Endothelial cell of umbilical vein (primary cell): ENCODE results near the gene ZDHHC20. TPM values are rescaled to one million over a fixed set of nuclear protein-coding genes. Genes with fewer than 3 reads are reported as not detected.

ENCODE experiments used
- BruUV-seq: library from RNA; stranded (reverse); fragments of 400-500 nt; replicated peaks from 2 replicates; lab custom pipeline; 2021; lab: Mats Ljungman, UMichigan
- CTCF ChIA-PET: fragments of 300-600, 350-600 bp; sonication (Branson Sonifier 250); formaldehyde crosslinking; loops from one replicate; lab custom pipeline; 2021; ENCODE audit warnings: antibody characterized with exemption, inconsistent platforms; lab: Charles Lee
- POLR2A ChIA-PET: fragments of 300-600, 350-600 bp; sonication (Branson Sonifier 250); formaldehyde crosslinking; loops from one replicate; lab custom pipeline; 2021; ENCODE audit warnings: antibody characterized with exemption, inconsistent platforms; lab: Charles Lee
- DNase-seq: peaks from one replicate; pipeline ENCODE4 v3.0.0-alpha.2; 2011; ENCODE audit warnings: low read depth, low spot score
- FAIRE-seq: peaks from 2 replicates; lab custom pipeline; 2011; peaks lifted over from hg19 to GRCh38; lab: Jason Lieb, UNC
- H2AFZ ChIP-seq: 2 replicates; pipeline ENCODE4 v1.6.0; 2012; ENCODE audit warnings: low read depth, low read length, control low read depth, inconsistent platforms
- H3K27ac ChIP-seq: 2 replicates; pipeline ENCODE4 v1.5.1; 2011; ENCODE audit warnings: low read depth, mild to moderate bottlenecking, control low read depth, low read length, moderate library complexity; ENCODE audit not compliant: insufficient read depth
- H3K27me3 ChIP-seq, 2 experiments: 2 replicates each; pipeline versions ENCODE4 v1.6.0 to v1.6.1; 2011; ENCODE audit warnings: low read length in 2 of 2, mixed read lengths in 1 of 2; ENCODE audit not compliant: control insufficient read depth in 2 of 2, insufficient read depth in 2 of 2
- H3K36me3 ChIP-seq, 2 experiments: 2 replicates in 1 of 2; 3 replicates in 1 of 2; pipeline ENCODE4 v1.5.1; 2011; ENCODE audit warnings: low read length in 2 of 2, mild to moderate bottlenecking in 1 of 2, moderate library complexity in 1 of 2; ENCODE audit not compliant: control insufficient read depth in 2 of 2, insufficient read depth in 2 of 2; ENCODE audit errors: extremely low read depth in 1 of 2
- H3K4me1 ChIP-seq: 3 replicates; pipeline ENCODE4 v1.5.1; 2011; ENCODE audit warnings: mild to moderate bottlenecking, low read length; ENCODE audit not compliant: control insufficient read depth, insufficient read depth; ENCODE audit errors: extremely low read depth
- H3K4me2 ChIP-seq: 2 replicates; pipeline ENCODE4 v1.6.1; 2011; ENCODE audit warnings: low read length, control low read depth, mixed read lengths; ENCODE audit not compliant: insufficient read depth
- H3K4me3 ChIP-seq, 3 experiments: fragments of 200-600 bp in 1 of 3; sonication (generic), shearing (Covaris generic) in 1 of 3; replicated peaks in 1 of 3; 2 replicates each; pipeline ENCODE4 v1.5.1; 2011 to 2016; ENCODE audit warnings: control low read depth in 3 of 3, low read length in 3 of 3, mild to moderate bottlenecking in 2 of 3, inconsistent platforms in 1 of 3, low read depth in 1 of 3, moderate library complexity in 1 of 3; ENCODE audit not compliant: insufficient read depth in 1 of 3
- H3K79me2 ChIP-seq: 2 replicates; pipeline ENCODE4 v1.6.0; 2012; ENCODE audit warnings: low read length, inconsistent platforms; ENCODE audit not compliant: control insufficient read depth, insufficient read depth
- H3K9ac ChIP-seq: replicated peaks from 2 replicates; pipeline ENCODE3; 2011; ENCODE audit warnings: low read length, control low read depth; ENCODE audit not compliant: insufficient read depth; ENCODE audit errors: extremely low read depth
- H3K9me1 ChIP-seq: replicated peaks from 3 replicates; pipeline ENCODE4 v1.6.0; 2011; ENCODE audit warnings: mild to moderate bottlenecking, low read length; ENCODE audit not compliant: control insufficient read depth, insufficient read depth; ENCODE audit errors: extremely low read depth
- H3K9me3 ChIP-seq: replicated peaks from 2 replicates; pipeline ENCODE4 v1.5.1; 2012; ENCODE audit warnings: low read length, inconsistent platforms; ENCODE audit not compliant: control insufficient read depth, insufficient read depth
- H4K20me1 ChIP-seq: replicated peaks from 2 replicates; pipeline ENCODE3; 2011; ENCODE audit warnings: mild to moderate bottlenecking, low read length; ENCODE audit not compliant: control insufficient read depth, insufficient read depth; ENCODE audit errors: extremely low read depth
- CTCF ChIP-seq, 2 donors: IDR thresholded peaks; 1 replicate in 1 of 2; 2 replicates in 1 of 2; pipeline ENCODE4 v1.5.1; 2011; ENCODE audit warnings: low read length in 2 of 2, mild to moderate bottlenecking in 2 of 2, moderate library complexity in 2 of 2, control low read depth in 1 of 2, inconsistent platforms in 1 of 2, low read depth in 1 of 2; ENCODE audit not compliant: insufficient read depth in 1 of 2; ENCODE audit errors: extremely low read depth in 1 of 2
- EZH2 ChIP-seq: IDR thresholded peaks from 2 replicates; pipeline ENCODE4 v1.6.1; 2012; ENCODE audit warnings: borderline replicate concordance, low read depth, mild to moderate bottlenecking, moderate library complexity, low read length, inconsistent platforms; ENCODE audit not compliant: severe bottlenecking
- FOS ChIP-seq: IDR thresholded peaks from 2 replicates; pipeline ENCODE4 v1.6.1; 2011; ENCODE audit warnings: mild to moderate bottlenecking, low read length, moderate library complexity, borderline replicate concordance; ENCODE audit not compliant: insufficient read depth
- GATA2 ChIP-seq: IDR thresholded peaks from 2 replicates; pipeline ENCODE4 v1.7.0; 2011; ENCODE audit warnings: low read depth, mild to moderate bottlenecking, moderate library complexity, mixed read lengths, low read length; ENCODE audit not compliant: insufficient read length, insufficient read depth
- JUN ChIP-seq: IDR thresholded peaks from 2 replicates; pipeline ENCODE4 v1.6.1; 2011; ENCODE audit warnings: borderline replicate concordance, low read depth; ENCODE audit not compliant: insufficient read length, insufficient read depth
- MAX ChIP-seq: IDR thresholded peaks from 2 replicates; pipeline ENCODE4 v1.6.1; 2011; ENCODE audit not compliant: insufficient read depth, insufficient read length
- MYC ChIP-seq: IDR thresholded peaks from one replicate; pipeline ENCODE4 v1.6.1; 2011; ENCODE audit warnings: mild to moderate bottlenecking, low read depth, low read length
- POLR2A ChIP-seq: IDR thresholded peaks from 2 replicates; pipeline ENCODE4 v1.6.1; 2012; ENCODE audit warnings: low read depth, mild to moderate bottlenecking, control low read depth, low read length
- POLR2AphosphoS5 ChIP-seq: IDR thresholded peaks from 2 replicates; pipeline ENCODE4 v1.6.1; 2012; ENCODE audit warnings: low read depth, mild to moderate bottlenecking, control low read depth, low read length, moderate library complexity; ENCODE audit not compliant: insufficient read depth
- dilution Hi-C: fragments of 300-500 bp; cut with MboI; formaldehyde crosslinking; loops from one replicate; pipeline ENCODE4 v1.15.0; 2019; ENCODE audit warnings: low sequenced_read_pairs; ENCODE audit not compliant: extremely low pct_ligation_motif_present
- intact Hi-C: fragments of 100-400 bp; cut with micrococcal nuclease; formaldehyde crosslinking; loops from one replicate; pipeline ENCODE4 v1.10.0; 2022
- polyA plus RNA-seq, 4 experiments: library from polyadenylated mRNA; depleted of rRNA in 3 of 4; stranded (reverse) in 3 of 4; unstranded in 1 of 4; fragments of >200 nt; gene quantifications; 2 replicates each; pipeline versions ENCODE4 v1.2.1 to v1.2.3, GENCODE V29; 2011 to 2012; ENCODE audit warnings: missing spikeins in 1 of 4
- total RNA-seq: library from RNA; stranded (reverse); gene quantifications from 2 replicates; pipeline ENCODE4 v1.2.3, GENCODE V29; 2021

Gene ZDHHC20
- total and polyA plus RNA-seq, 2 donors (not counting 3 experiments of a cell fraction or from before 2014, with no cell fraction given), result 22.1 to 59.4 TPM

GRCh38 chr13:21359855-21360254 lies 99.2 kb downstream of the ZDHHC20 start:
- dilution Hi-C loops, result no loop called here
- DNase-seq, result no peak
- no peak for TF ChIP-seq EZH2
- TF ChIP-seq GATA2, result no peak
- no peak for TF ChIP-seq CTCF (IDR thresholded peaks at IDR 0.05; ENCODE audit: extremely low read depth in 1 of 2, insufficient read depth in 1 of 2, low read depth in 1 of 2, low read length in 2 of 2)
- no peak for TF ChIP-seq POLR2AphosphoS5
- TF ChIP-seq FOS, result no peak
- TF ChIP-seq MAX, result no peak
- no peak for TF ChIP-seq POLR2A
- no peak for TF ChIP-seq JUN
- no peak for TF ChIP-seq MYC
- Histone ChIP-seq H3K36me3 (no peaks in the 10 kb centered on the region), H2AFZ (no peak overlapping the region), H3K9ac (no peak overlapping the region), H3K9me1 (no peaks in the 10 kb centered on the region), H4K20me1 (no peaks in the 10 kb centered on the region), H3K79me2 (no peaks in the 10 kb centered on the region), H3K4me1 (no peaks in the 10 kb centered on the region), H3K27ac (no peak overlapping the region), H3K4me3 (no peak overlapping the region), H3K9me3 (no peaks in the 10 kb centered on the region), H3K27me3 (no peaks in the 10 kb centered on the region), H3K4me2 (no peak overlapping the region)
- CTCF ChIA-PET, result interaction anchor here (1.6 kb wide), 1 partner anchor 17 kb away, joined by 3 read pairs; no protein-coding TSS in a partner anchor
- POLR2A ChIA-PET, result no interaction called here
- intact Hi-C loops, result no loop called here
- no peak for FAIRE-seq
- no TSS peak for BruUV-seq
